Measurements from ENCODE around the gene ABCC1.

GRCh38 chr16:16015849-16016248 is 66.4 kb downstream of the ABCC1 start:
- TF ChIP-seq TARDBP (IDR thresholded peaks at IDR 0.05) (no peak), FOXA1 (IDR thresholded peaks at IDR 0.05) (no peak), HDGF (IDR thresholded peaks at IDR 0.05; ENCODE audit: borderline replicate concordance) (no peak), BHLHE40 (IDR thresholded peaks at IDR 0.05; ENCODE audit: borderline replicate concordance) (no peak), NFRKB (IDR thresholded peaks at IDR 0.05) (no peak), L3MBTL2 (conservative IDR thresholded peaks at IDR 0.05) (no peak), ELF4 (IDR thresholded peaks at IDR 0.05) (no peak), LEF1 (IDR thresholded peaks at IDR 0.05; ENCODE audit: borderline replicate concordance) (no peak), FOXM1 (IDR thresholded peaks at IDR 0.05; ENCODE audit: borderline replicate concordance) (no peak), SP1 (IDR thresholded peaks at IDR 0.05) (no peak), ARNT (IDR thresholded peaks at IDR 0.05) (no peak), FOXK2 (IDR thresholded peaks at IDR 0.05) (no peak), SUZ12 (IDR thresholded peaks at IDR 0.05) (no peak)
- TF ChIP-seq, protein P1, sequence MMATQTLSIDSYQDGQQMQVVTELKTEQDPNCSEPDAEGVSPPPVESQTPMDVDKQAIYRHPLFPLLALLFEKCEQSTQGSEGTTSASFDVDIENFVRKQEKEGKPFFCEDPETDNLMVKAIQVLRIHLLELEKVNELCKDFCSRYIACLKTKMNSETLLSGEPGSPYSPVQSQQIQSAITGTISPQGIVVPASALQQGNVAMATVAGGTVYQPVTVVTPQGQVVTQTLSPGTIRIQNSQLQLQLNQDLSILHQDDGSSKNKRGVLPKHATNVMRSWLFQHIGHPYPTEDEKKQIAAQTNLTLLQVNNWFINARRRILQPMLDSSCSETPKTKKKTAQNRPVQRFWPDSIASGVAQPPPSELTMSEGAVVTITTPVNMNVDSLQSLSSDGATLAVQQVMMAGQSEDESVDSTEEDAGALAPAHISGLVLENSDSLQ (IDR thresholded peaks at IDR 0.05), result no peak

All from HEK293T (cell line).